Mesothelial cell of epicardium (in vitro differentiated cells): ENCODE results near the gene LBP. TPM values are rescaled to one million over a fixed set of nuclear protein-coding genes. Genes with fewer than 3 reads are reported as not detected.
"Not testable (repeated sequence)": the region's sequence is repeated elsewhere in the genome, so short reads cannot be mapped to it uniquely, and the experiment has no call there.

Source experiments
- DNase-seq, 2 experiments: peaks; one replicate each; pipeline ENCODE4 v3.0.0; 2021; ENCODE audit warnings: low spot score in 2 of 2; ENCODE audit not compliant: unreplicated experiment in 2 of 2
- H3K27ac Mint-ChIP-seq: 2 replicates; pipeline ENCODE4 v1.8.0; 2021; ENCODE audit warnings: mixed read lengths
- H3K27me3 Mint-ChIP-seq: 2 replicates; pipeline ENCODE4 v1.8.0; 2021; ENCODE audit warnings: low read depth, mixed read lengths
- H3K36me3 Mint-ChIP-seq: 2 replicates; pipeline ENCODE4 v1.8.0; 2021; ENCODE audit warnings: mixed read lengths
- H3K4me1 Mint-ChIP-seq: 2 replicates; pipeline ENCODE4 v1.8.0; 2021; ENCODE audit warnings: mixed read lengths
- H3K4me3 Mint-ChIP-seq: 2 replicates; pipeline ENCODE4 v1.8.0; 2021; ENCODE audit warnings: mild to moderate bottlenecking, moderate library complexity, mixed read lengths
- H3K9me3 Mint-ChIP-seq: 2 replicates; pipeline ENCODE4 v1.8.0; 2021; ENCODE audit warnings: mixed read lengths
- total RNA-seq: library from RNA; stranded (reverse); gene quantifications from 3 replicates; pipeline ENCODE4 v1.2.1, GENCODE V29; 2021
- TF ChIP-seq, protein P1 (sequence below): fragments of 200-600 bp; sonication (generic); IDR thresholded peaks from one replicate; pipeline ENCODE4 v1.5.0; 2021; ENCODE audit warnings: antibody characterized with exemption; ENCODE audit not compliant: unreplicated experiment

LBP gene
- total RNA-seq, 1 donor from 2014 or later, result not detected

DNA sequence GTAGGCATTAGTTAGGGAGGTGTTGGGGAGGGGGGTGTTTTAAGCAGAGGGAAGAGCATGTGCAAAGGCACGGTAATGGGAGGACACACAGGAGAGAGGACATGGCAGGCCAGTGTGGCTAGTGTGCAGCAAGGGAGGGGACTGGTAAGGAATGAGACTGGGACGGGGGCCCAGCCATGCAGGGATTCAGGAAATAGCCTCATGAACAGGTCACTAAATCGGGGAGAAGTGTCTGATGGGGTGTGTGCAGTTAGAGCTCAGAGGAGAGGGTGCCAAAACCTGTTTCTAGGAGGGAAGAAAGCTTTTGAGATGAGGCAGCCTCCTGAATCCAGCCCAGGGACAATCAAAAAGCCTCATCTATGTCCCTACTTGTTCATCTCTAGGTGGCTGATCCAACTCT lies 34.8 kb upstream of the LBP start:
- Mint-ChIP-seq H3K9me3 (no peaks in the 10 kb centered on the region), H3K4me1 (no peaks in the 10 kb centered on the region), H3K36me3 (no peaks in the 10 kb centered on the region), H3K4me3 (no peak overlapping the region), H3K27me3 (peaks cover 18% of the 10 kb centered on the region), H3K27ac (no peak overlapping the region)
- DNase-seq, result no peak
- TF ChIP-seq, protein P1, sequence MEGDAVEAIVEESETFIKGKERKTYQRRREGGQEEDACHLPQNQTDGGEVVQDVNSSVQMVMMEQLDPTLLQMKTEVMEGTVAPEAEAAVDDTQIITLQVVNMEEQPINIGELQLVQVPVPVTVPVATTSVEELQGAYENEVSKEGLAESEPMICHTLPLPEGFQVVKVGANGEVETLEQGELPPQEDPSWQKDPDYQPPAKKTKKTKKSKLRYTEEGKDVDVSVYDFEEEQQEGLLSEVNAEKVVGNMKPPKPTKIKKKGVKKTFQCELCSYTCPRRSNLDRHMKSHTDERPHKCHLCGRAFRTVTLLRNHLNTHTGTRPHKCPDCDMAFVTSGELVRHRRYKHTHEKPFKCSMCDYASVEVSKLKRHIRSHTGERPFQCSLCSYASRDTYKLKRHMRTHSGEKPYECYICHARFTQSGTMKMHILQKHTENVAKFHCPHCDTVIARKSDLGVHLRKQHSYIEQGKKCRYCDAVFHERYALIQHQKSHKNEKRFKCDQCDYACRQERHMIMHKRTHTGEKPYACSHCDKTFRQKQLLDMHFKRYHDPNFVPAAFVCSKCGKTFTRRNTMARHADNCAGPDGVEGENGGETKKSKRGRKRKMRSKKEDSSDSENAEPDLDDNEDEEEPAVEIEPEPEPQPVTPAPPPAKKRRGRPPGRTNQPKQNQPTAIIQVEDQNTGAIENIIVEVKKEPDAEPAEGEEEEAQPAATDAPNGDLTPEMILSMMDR, result no peak

DNA sequence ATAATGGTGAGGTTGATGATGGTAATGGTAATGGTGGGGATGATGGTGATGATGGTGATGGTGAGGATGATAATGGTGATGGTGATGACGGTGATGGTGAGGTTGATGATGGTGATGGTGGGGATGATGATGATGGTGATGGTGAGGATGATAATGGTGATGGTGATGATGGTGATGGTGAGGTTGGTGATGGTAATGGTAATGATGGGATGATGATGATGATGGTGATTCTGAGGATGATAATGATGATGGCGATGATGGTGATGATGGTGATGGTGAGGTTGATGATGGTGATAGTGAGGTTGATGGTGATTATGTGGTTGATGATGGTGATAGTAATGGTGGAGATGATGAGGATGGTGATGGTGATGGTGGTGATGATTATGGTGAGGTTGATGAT lies 32.6 kb upstream of the LBP start:
- H3K9me3 Mint-ChIP-seq, result no peaks in the 10 kb centered on the region
- no peaks in the 10 kb centered on the region for H3K4me1 Mint-ChIP-seq
- peaks cover 26% of the 10 kb centered on the region for H3K27me3 Mint-ChIP-seq
- TF ChIP-seq, protein P1, result no peak
- no peak overlapping the region for H3K4me3 Mint-ChIP-seq
- no peak for DNase-seq
- H3K36me3 Mint-ChIP-seq, result no peaks in the 10 kb centered on the region
- no peak overlapping the region for H3K27ac Mint-ChIP-seq

DNA sequence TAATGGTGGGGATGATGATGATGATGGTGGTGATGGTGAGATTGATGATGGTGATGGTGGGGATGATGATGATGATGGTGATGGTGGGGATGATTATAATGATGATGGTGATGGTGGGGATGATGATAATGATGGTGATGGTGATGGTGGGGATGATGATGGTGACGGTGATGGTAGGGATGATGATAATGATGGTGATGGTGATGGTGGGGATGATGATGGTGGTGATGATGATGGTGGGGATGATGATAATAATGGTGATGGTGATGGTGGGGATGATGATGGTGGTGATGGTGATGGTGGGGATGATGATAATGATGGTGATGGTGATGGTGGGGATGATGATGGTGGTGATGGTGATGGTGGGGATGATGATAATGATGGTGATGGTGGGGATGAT lies 31.9 kb upstream of the LBP start:
- H3K4me3 Mint-ChIP-seq, H3K9me3 Mint-ChIP-seq, H3K27ac Mint-ChIP-seq, DNase-seq, H3K4me1 Mint-ChIP-seq, H3K36me3 Mint-ChIP-seq: not testable (repeated sequence)
- H3K27me3 Mint-ChIP-seq, result peaks cover 33% of the 10 kb centered on the region

- Mint-ChIP-seq H3K27ac (no peak overlapping the region), H3K4me1 (no peaks in the 10 kb centered on the region), H3K9me3 (no peaks in the 10 kb centered on the region), H3K27me3 (peaks cover 41% of the 10 kb centered on the region), H3K4me3 (no peak overlapping the region), H3K36me3 (no peaks in the 10 kb centered on the region)
- TF ChIP-seq, protein P1, result no peak
- DNase-seq, result no peak
Measured at GRCh38 chr20:38315290-38315966, 30.9 kb upstream of the LBP start.

DNA sequence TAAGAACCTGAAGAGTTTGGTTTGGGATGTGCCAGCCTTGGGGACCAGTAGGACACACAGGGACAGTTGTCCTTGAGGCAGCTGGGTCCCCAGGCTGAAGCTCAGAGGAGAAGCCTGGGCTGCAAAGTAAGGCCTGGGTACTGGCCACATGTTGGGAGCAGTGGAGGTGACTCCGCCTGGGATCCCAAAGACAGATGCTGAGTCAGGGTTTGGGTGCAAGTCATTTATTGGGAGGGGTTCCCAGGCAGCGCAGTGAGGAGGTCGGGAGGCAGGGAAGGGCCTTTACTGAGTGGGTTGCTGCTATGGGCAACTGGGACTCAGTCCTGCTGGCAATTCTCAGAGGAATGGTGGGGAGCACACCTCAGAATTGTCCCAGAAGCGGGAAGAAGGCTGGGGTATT lies 29.9 kb upstream of the LBP start:
- Mint-ChIP-seq H3K27me3 (peaks cover 37% of the 10 kb centered on the region), H3K36me3 (no peaks in the 10 kb centered on the region), H3K9me3 (no peaks in the 10 kb centered on the region), H3K4me1 (no peaks in the 10 kb centered on the region), H3K27ac (no peak overlapping the region), H3K4me3 (no peak overlapping the region)
- no peak for DNase-seq
- TF ChIP-seq, protein P1, result no peak

DNA sequence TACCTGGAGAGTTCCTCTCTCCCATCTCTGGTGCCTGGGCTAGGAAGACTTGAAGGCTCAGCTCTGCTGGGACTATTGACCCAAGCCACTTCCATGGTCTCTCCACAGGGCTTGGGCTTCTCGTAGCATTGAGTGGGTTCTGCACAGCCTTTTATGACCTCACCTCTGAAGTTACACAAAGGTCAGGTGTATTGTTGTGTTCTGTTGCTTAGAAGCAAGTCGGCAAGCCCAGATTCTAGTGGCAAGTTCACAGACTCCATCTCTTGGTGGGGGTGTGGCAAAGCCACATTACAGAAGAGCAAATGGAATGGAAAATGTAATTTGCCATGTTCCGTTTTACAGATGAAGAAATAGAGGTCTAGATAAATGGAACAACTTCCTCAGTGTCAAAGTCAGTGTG lies 28.9 kb upstream of the LBP start:
- Mint-ChIP-seq H3K9me3 (no peaks in the 10 kb centered on the region), H3K4me1 (no peaks in the 10 kb centered on the region), H3K36me3 (no peaks in the 10 kb centered on the region), H3K27ac (no peak overlapping the region), H3K4me3 (no peak overlapping the region), H3K27me3 (peaks cover 39% of the 10 kb centered on the region)
- no peak for DNase-seq
- TF ChIP-seq, protein P1, result no peak
